D721Med (cell line): Measurements from ENCODE around the gene PXYLP1.

Experiments used
- DNase-seq: peaks from one replicate; pipeline ENCODE4 v3.0.0; 2011; ENCODE audit warnings: low spot score; ENCODE audit not compliant: insufficient read length
- FAIRE-seq: peaks from 2 replicates; lab custom pipeline; 2011; peaks lifted over from hg19 to GRCh38; lab: Jason Lieb, UNC
- CTCF ChIP-seq: IDR thresholded peaks from 2 replicates; pipeline ENCODE4 v1.5.1; 2012; ENCODE audit warnings: mild to moderate bottlenecking, control low read depth; ENCODE audit not compliant: insufficient read depth; ENCODE audit errors: missing control alignments

The PXYLP1 gene

GRCh38 chr3:141228395-141228794, 3.2 kb upstream of the PXYLP1 start:
- FAIRE-seq (no peak), DNase-seq (no peak)
- TF ChIP-seq CTCF, result no peak

- no peak for TF ChIP-seq CTCF
- DNase-seq (no peak), FAIRE-seq (no peak)
Measured at GRCh38 chr3:141229132-141229531, 2.5 kb upstream of the PXYLP1 start.

GRCh38 chr3:141230293-141230692, 1.3 kb upstream of the PXYLP1 start:
- DNase-seq, result no peak
- no peak for TF ChIP-seq CTCF
- FAIRE-seq, result no peak

- FAIRE-seq, result no peak
- DNase-seq, result no peak
- no peak for TF ChIP-seq CTCF
Measured at GRCh38 chr3:141231952-141232823, 563 bp downstream of the PXYLP1 start.

GRCh38 chr3:141233457-141234161, 2.0 kb downstream of the PXYLP1 start:
- no peak for DNase-seq
- FAIRE-seq, result no peak
- no peak for TF ChIP-seq CTCF

GRCh38 chr3:141234283-141234682, 2.7 kb downstream of the PXYLP1 start:
- FAIRE-seq (no peak), DNase-seq (no peak)
- no peak for TF ChIP-seq CTCF
